HepG2 (cell line): ENCODE data around the gene NOTCH2. TPM values are rescaled to one million over a fixed set of nuclear protein-coding genes. Genes with fewer than 3 reads are reported as not detected.

ENCODE experiments used
- ATAC-seq: fragments of 200-7000 bp; cut with Tn5 transposase; 3 replicates; pipeline ENCODE4 v1.9.1; 2020; ENCODE audit warnings: mild to moderate bottlenecking, moderate library complexity
- BruUV-seq: library from RNA; stranded (reverse); fragments of 400-500 nt; replicated peaks from 2 replicates; lab custom pipeline; 2021; lab: Mats Ljungman, UMichigan
- CTCF ChIA-PET: fragments of 300-600 bp; formaldehyde crosslinking; extraction: SDS; loops from one replicate; lab custom pipeline; 2021; ENCODE audit warnings: low total read pairs, inconsistent platforms, low intra/inter-chr PET ratio; lab: Yijun Ruan, JAX
- POLR2A ChIA-PET: fragments of 350-600 bp; sonication (Branson Sonifier 250); formaldehyde crosslinking; loops from one replicate; lab custom pipeline; 2020; ENCODE audit warnings: antibody characterized with exemption, inconsistent platforms; lab: Yijun Ruan, JAX
- DNase-seq: peaks from one replicate; pipeline ENCODE4 v3.0.0-alpha.2; 2015; ENCODE audit warnings: low spot score
- FAIRE-seq: peaks from 3 replicates; lab custom pipeline; 2011; peaks lifted over from hg19 to GRCh38; lab: Jason Lieb, UNC
- H2AFZ ChIP-seq: one replicate; pipeline ENCODE4 v1.6.1; 2011; ENCODE audit warnings: low read length, inconsistent platforms
- H3K27ac ChIP-seq: fragments of 300-600 bp; 3 replicates; pipeline ENCODE4 v1.8.0; 2011; ENCODE audit warnings: mixed run types, mild to moderate bottlenecking, mixed read lengths, low read length, inconsistent platforms; ENCODE audit not compliant: insufficient read depth; ENCODE audit errors: extremely low read length
- H3K27me3 ChIP-seq, 2 experiments: fragments of 200-600 bp in 1 of 2; 2 replicates in 1 of 2; 3 replicates in 1 of 2; pipeline versions ENCODE4 v1.6.0 to v1.8.0; 2011; ENCODE audit warnings: low read length in 2 of 2, mild to moderate bottlenecking in 2 of 2, moderate library complexity in 2 of 2, inconsistent platforms in 1 of 2; ENCODE audit not compliant: insufficient read depth in 2 of 2, control insufficient read depth in 1 of 2
- H3K36me3 ChIP-seq, 2 experiments: fragments of 200-600 bp in 1 of 2; replicated peaks in 1 of 2; 2 replicates in 1 of 2; 3 replicates in 1 of 2; pipeline versions ENCODE4 v1.5.1 to v1.8.0; 2011; ENCODE audit warnings: low read length in 2 of 2, inconsistent platforms in 1 of 2; ENCODE audit not compliant: insufficient read depth in 2 of 2, control insufficient read depth in 1 of 2
- H3K4me1 ChIP-seq: 2 replicates; pipeline ENCODE4 v1.5.1; 2012; ENCODE audit warnings: low read length, inconsistent platforms; ENCODE audit not compliant: insufficient read depth
- H3K4me2 ChIP-seq: 2 replicates; pipeline ENCODE4 v1.6.0; 2011; ENCODE audit warnings: low read depth, low read length, inconsistent platforms
- H3K4me3 ChIP-seq, 3 experiments: fragments of 200-600 bp in 1 of 3; sonication (generic), shearing (Covaris generic) in 1 of 3; replicated peaks in 1 of 3; 2 replicates each; pipeline ENCODE4 v1.5.1; 2011 to 2016; ENCODE audit warnings: low read length in 3 of 3, inconsistent platforms in 2 of 3, low read depth in 2 of 3, mild to moderate bottlenecking in 2 of 3, control low read depth in 1 of 3, mixed read lengths in 1 of 3; ENCODE audit not compliant: insufficient read depth in 1 of 3
- H3K79me2 ChIP-seq: one replicate; pipeline ENCODE4 v1.6.1; 2011; ENCODE audit warnings: low read length, inconsistent platforms; ENCODE audit not compliant: insufficient read depth
- H3K9ac ChIP-seq: 2 replicates; pipeline ENCODE4 v1.6.0; 2011; ENCODE audit warnings: mild to moderate bottlenecking, low read depth, low read length, inconsistent platforms; ENCODE audit not compliant: insufficient read depth
- H3K9me3 ChIP-seq: 2 replicates; pipeline ENCODE4 v1.5.1; 2012; ENCODE audit warnings: mild to moderate bottlenecking, low read length
- H4K20me1 ChIP-seq: 2 replicates; pipeline ENCODE4 v1.6.0; 2011; ENCODE audit warnings: inconsistent platforms, mild to moderate bottlenecking, low read length, moderate library complexity; ENCODE audit not compliant: insufficient read depth
- AHR ChIP-seq: IDR thresholded peaks from 2 replicates; pipeline ENCODE4 v1.6.1; 2018; ENCODE audit warnings: missing genetic modification reagents, missing compliant biosample characterization
- EEA1 ChIP-seq: sonication (generic); formaldehyde crosslinking; IDR thresholded peaks from 2 replicates; pipeline ENCODE4 v1.5.1; 2020; ENCODE audit warnings: mild to moderate bottlenecking, missing genetic modification reagents, borderline replicate concordance
- FOXK2 ChIP-seq: fragments of 450-650 bp; IDR thresholded peaks from 2 replicates; pipeline ENCODE4 v1.6.1; 2016
- GFI1 ChIP-seq: sonication (generic); formaldehyde crosslinking; IDR thresholded peaks from 2 replicates; pipeline ENCODE4 v1.5.0; 2020; ENCODE audit warnings: missing genetic modification reagents, mild to moderate bottlenecking, borderline replicate concordance
- HHEX ChIP-seq: IDR thresholded peaks from 2 replicates; pipeline ENCODE4 v1.6.1; 2016; ENCODE audit warnings: control low read depth
- HIVEP1 ChIP-seq: sonication (generic); formaldehyde crosslinking; IDR thresholded peaks from 2 replicates; pipeline ENCODE4 v1.4.0; 2020; ENCODE audit warnings: mild to moderate bottlenecking, missing genetic modification reagents
- KAT2B ChIP-seq: fragments of 150-350 bp; IDR thresholded peaks from 2 replicates; pipeline ENCODE4 v1.6.1; 2014; ENCODE audit warnings: low read depth, low read length, borderline replicate concordance
- KDM3A ChIP-seq: IDR thresholded peaks from 2 replicates; pipeline ENCODE4 v1.6.1; 2018; ENCODE audit warnings: low read depth, missing compliant biosample characterization
- PITX1 ChIP-seq: sonication (generic); formaldehyde crosslinking; IDR thresholded peaks from 2 replicates; pipeline ENCODE4 v1.5.1; 2020; ENCODE audit warnings: mild to moderate bottlenecking, missing genetic modification reagents
- PRMT3 ChIP-seq: sonication (generic); formaldehyde crosslinking; IDR thresholded peaks from 2 replicates; pipeline ENCODE4 v1.8.1; 2022; ENCODE audit warnings: low read depth, mild to moderate bottlenecking, moderate library complexity, missing genetic modification reagents, borderline replicate concordance
- RBM22 ChIP-seq: fragments of 200-400 bp; formaldehyde crosslinking; optimal IDR thresholded peaks from 2 replicates; pipeline ENCODE3; 2017; ENCODE audit warnings: mild to moderate bottlenecking, low read length, moderate library complexity
- SNAPC2 ChIP-seq: sonication (generic); formaldehyde crosslinking; IDR thresholded peaks from 2 replicates; pipeline ENCODE4 v1.8.1; 2022; ENCODE audit warnings: mild to moderate bottlenecking, missing genetic modification reagents
- SP5 ChIP-seq: IDR thresholded peaks from 2 replicates; pipeline ENCODE4 v1.6.1; 2016; ENCODE audit warnings: low read depth, borderline replicate concordance
- SRSF4 ChIP-seq: fragments of 200-400 bp; formaldehyde crosslinking; IDR thresholded peaks from one replicate; pipeline ENCODE4 v1.6.1; 2018; ENCODE audit warnings: mild to moderate bottlenecking, low read depth, low read length, moderate library complexity; ENCODE audit not compliant: poor library complexity, severe bottlenecking
- ZMYM3 ChIP-seq: sonication (generic); formaldehyde crosslinking; IDR thresholded peaks from 2 replicates; pipeline ENCODE4 v1.5.1; 2020; ENCODE audit warnings: mild to moderate bottlenecking, missing genetic modification reagents
- ZNF235 ChIP-seq: sonication (generic); formaldehyde crosslinking; IDR thresholded peaks from 2 replicates; pipeline ENCODE4 v1.8.1; 2023; ENCODE audit warnings: mild to moderate bottlenecking, missing genetic modification reagents, borderline replicate concordance
- ZNF484 ChIP-seq: sonication (generic); formaldehyde crosslinking; IDR thresholded peaks from 2 replicates; pipeline ENCODE4 v1.5.1; 2020; ENCODE audit warnings: mild to moderate bottlenecking, low read depth, missing genetic modification reagents, borderline replicate concordance
- ZNF546 ChIP-seq: sonication (generic); formaldehyde crosslinking; conservative IDR thresholded peaks from 2 replicates; pipeline ENCODE4 v1.8.1; 2023; ENCODE audit warnings: mild to moderate bottlenecking, missing genetic modification reagents
- ZNF549 ChIP-seq: sonication (generic); formaldehyde crosslinking; IDR thresholded peaks from 2 replicates; pipeline ENCODE4 v1.5.0; 2020; ENCODE audit warnings: missing genetic modification reagents
- ZZZ3 ChIP-seq: sonication (generic); formaldehyde crosslinking; IDR thresholded peaks from 2 replicates; pipeline ENCODE4 v1.4.0; 2020; ENCODE audit warnings: missing genetic modification reagents, mild to moderate bottlenecking, borderline replicate concordance
- WGBS: methylation state at CpG from one replicate; pipeline ENCODE4 v1.1.6; 2017; ENCODE audit warnings: low lambda C conversion rate; 5-methylcytosine and 5-hydroxymethylcytosine counted together
- in situ Hi-C: cut with HindIII; loops from 2 replicates; pipeline ENCODE4 v1.10.0; 2017; ENCODE audit warnings: low pct_unique_long_range_greater_than_20kb; ENCODE audit not compliant: extremely low pct_ligation_motif_present
- intact Hi-C: fragments of 100-400 bp; cut with micrococcal nuclease; formaldehyde crosslinking; loops from one replicate; pipeline ENCODE4 v1.10.0; 2022; ENCODE audit not compliant: unreplicated experiment
- polyA plus RNA-seq, 8 experiments: library from polyadenylated mRNA; depleted of rRNA in 3 of 8; stranded (reverse) in 7 of 8; unstranded in 1 of 8; fragments of >200 nt; fragmentation: Illumina TruSeq in 4 of 8; extraction: Trizol in 4 of 8; gene quantifications; 2 replicates each; pipeline versions ENCODE4 v1.2.1 to v1.2.3, GENCODE V29; 2011 to 2016; ENCODE audit warnings: low read depth in 4 of 8, missing spikeins in 1 of 8, mixed read lengths in 1 of 8; ENCODE audit not compliant: insufficient read depth in 1 of 8
- total RNA-seq, 5 experiments: library from RNA; depleted of rRNA; stranded (reverse); fragments of >200 nt; fragmentation: Illumina TruSeq; extraction: Trizol; gene quantifications; 2 replicates each; pipeline ENCODE4 v1.2.3, GENCODE V29; 2016; ENCODE audit warnings: low read depth in 1 of 5
- TF ChIP-seq, protein P1 (sequence below): sonication (generic); formaldehyde crosslinking; IDR thresholded peaks from 2 replicates; pipeline ENCODE4 v1.5.1; 2020; ENCODE audit warnings: missing genetic modification reagents, mild to moderate bottlenecking, borderline replicate concordance
- TF ChIP-seq, protein P2 (sequence below): sonication (generic); formaldehyde crosslinking; IDR thresholded peaks from 2 replicates; pipeline ENCODE4 v1.4.0; 2020; ENCODE audit warnings: missing genetic modification reagents

The NOTCH2 gene
- total and polyA plus RNA-seq, 2 of the 13 experiments (the other 11 are each of a cell fraction or from before 2014, with no cell fraction given): 4.0 to 11.4 TPM

DNA sequence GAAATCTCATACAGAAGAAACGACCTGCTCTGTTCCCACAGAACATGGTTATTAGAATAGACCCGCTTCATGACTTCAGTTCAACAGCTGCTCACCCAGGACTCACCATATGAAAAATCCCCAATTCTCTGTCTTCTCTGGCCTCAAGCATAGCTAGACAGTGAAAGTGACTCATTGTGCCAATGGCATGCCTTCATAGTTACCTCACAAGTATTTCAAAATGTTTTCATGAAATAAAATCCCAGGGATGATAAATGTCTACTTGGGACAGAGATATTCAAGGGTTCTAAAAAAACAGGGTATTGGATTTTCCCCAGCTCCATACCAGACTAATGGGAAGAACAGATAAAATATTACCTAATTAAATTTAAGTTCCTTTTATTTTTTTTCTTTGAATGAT, 82.3 kb downstream of the NOTCH2 start:
- no peaks in the 10 kb centered on the region for H3K79me2 ChIP-seq
- FAIRE-seq: no peak
- in situ Hi-C loops: no loop called here

DNA sequence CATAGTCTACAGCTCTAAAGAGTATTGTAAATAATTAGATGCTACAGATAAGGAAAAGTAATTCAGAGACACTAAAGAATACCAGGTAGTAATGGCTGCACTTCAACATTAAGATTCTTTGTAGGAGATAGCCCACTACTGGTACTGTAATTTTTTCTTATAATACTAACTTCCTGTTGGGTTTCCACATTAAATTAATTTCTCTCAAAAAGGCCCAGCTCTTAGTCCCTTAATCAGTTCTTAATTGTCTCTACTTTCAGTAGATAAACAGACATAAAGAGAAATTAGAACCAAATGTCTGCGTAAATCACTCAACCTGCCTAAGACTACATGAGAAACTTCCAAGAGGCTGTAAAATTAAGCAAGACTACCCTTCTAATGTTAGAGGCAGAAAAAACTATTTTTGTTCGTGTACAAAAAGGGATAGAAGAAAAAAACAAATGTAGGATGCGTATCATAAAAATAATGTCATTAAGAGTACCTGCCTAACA, 83.4 kb downstream of the NOTCH2 start:
- no peak for ATAC-seq
- Histone ChIP-seq H3K4me2 (no peak overlapping the region), H2AFZ (no peak overlapping the region), H3K4me3 (no peak overlapping the region), H3K9me3 (no peaks in the 10 kb centered on the region), H3K27ac (no peak overlapping the region), H3K27me3 (no peaks in the 10 kb centered on the region), H3K36me3 (no peaks in the 10 kb centered on the region; a peak in 1 of 5 replicates), H3K79me2 (no peaks in the 10 kb centered on the region), H4K20me1 (no peaks in the 10 kb centered on the region), H3K9ac (no peak overlapping the region), H3K4me1 (no peaks in the 10 kb centered on the region)
- DNase-seq: no peak
- intact Hi-C loops: no loop called here
- no peak for TF ChIP-seq ZZZ3
- no peak for TF ChIP-seq ZNF546 (CRISPR knock-in tag)
- no peak for TF ChIP-seq FOXK2
- no peak for TF ChIP-seq RBM22
- no peak for TF ChIP-seq AHR (CRISPR knock-in tag)
- TF ChIP-seq, protein P1, sequence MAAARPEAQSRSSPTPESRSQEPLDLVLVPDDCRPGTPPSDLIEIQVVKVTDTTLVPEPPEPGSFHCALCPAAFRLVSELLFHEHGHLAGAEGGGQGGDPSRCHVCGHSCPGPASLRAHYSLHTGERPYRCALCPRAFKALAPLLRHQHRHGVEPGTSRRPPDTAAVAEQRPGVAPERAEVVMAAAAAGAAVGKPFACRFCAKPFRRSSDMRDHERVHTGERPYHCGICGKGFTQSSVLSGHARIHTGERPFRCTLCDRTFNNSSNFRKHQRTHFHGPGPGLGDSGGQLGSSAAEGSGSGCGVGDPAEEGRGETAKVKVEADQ (CRISPR knock-in tag): no peak
- no peak for TF ChIP-seq KDM3A (CRISPR knock-in tag)
- TF ChIP-seq ZMYM3 (CRISPR knock-in tag): no peak
- no peak for TF ChIP-seq ZNF549 (CRISPR knock-in tag)
- TF ChIP-seq ZNF484: no peak
- TF ChIP-seq, protein P2, sequence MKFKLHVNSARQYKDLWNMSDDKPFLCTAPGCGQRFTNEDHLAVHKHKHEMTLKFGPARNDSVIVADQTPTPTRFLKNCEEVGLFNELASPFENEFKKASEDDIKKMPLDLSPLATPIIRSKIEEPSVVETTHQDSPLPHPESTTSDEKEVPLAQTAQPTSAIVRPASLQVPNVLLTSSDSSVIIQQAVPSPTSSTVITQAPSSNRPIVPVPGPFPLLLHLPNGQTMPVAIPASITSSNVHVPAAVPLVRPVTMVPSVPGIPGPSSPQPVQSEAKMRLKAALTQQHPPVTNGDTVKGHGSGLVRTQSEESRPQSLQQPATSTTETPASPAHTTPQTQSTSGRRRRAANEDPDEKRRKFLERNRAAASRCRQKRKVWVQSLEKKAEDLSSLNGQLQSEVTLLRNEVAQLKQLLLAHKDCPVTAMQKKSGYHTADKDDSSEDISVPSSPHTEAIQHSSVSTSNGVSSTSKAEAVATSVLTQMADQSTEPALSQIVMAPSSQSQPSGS: no peak
- TF ChIP-seq GFI1 (CRISPR knock-in tag): no peak
- no peak for TF ChIP-seq PRMT3 (CRISPR knock-in tag)
- no peak for TF ChIP-seq HHEX (CRISPR knock-in tag)
- no peak for TF ChIP-seq ZNF235 (CRISPR knock-in tag)
- no TSS peak for BruUV-seq
- WGBS: 60% methylated on average over 3 of the region's 3 CpGs
- ChIA-PET POLR2A (no interaction called here), CTCF (no interaction called here)
- FAIRE-seq: no peak
- in situ Hi-C loops: no loop called here

More for the DNA sequence above, 82.3 kb downstream of the NOTCH2 start:
- Histone ChIP-seq H3K36me3 (no peaks in the 10 kb centered on the region; a peak in 1 of 5 replicates), H3K27me3 (no peaks in the 10 kb centered on the region), H3K4me1 (no peaks in the 10 kb centered on the region), H3K4me3 (no peak overlapping the region), H4K20me1 (no peaks in the 10 kb centered on the region), H3K9me3 (no peaks in the 10 kb centered on the region), H3K9ac (no peak overlapping the region), H3K4me2 (no peak overlapping the region)
- 82% methylated on average over 2 of the region's 2 CpGs for WGBS
- DNase-seq: no peak
- ATAC-seq: no peak
- CTCF ChIA-PET: no interaction called here
- BruUV-seq: no TSS peak
- TF ChIP-seq ZNF235 (CRISPR knock-in tag): no peak
- TF ChIP-seq PITX1 (CRISPR knock-in tag): no peak
- TF ChIP-seq SNAPC2 (CRISPR knock-in tag): no peak
- no peak for TF ChIP-seq SP5
- no peak for TF ChIP-seq EEA1 (CRISPR knock-in tag)
- no peak for TF ChIP-seq HIVEP1
- no peak for TF ChIP-seq SRSF4
- no peak for TF ChIP-seq KAT2B
- TF ChIP-seq, all 625 proteins: peak for 0
- POLR2A ChIA-PET: no interaction called here
- Histone ChIP-seq H3K27ac (no peak overlapping the region), H2AFZ (no peak overlapping the region)
- intact Hi-C loops: no loop called here
